ENCODE measurements around the gene PACS1. TPM values are rescaled to one million over a fixed set of nuclear protein-coding genes. Genes with fewer than 3 reads are reported as not detected.

The PACS1 gene
- total RNA-seq, 2 experiments from 2014 or later, result 179 to 183 TPM

- DNase-seq, result no peak
- Mint-ChIP-seq H3K4me3 (peak overlapping the region; percentile 87), H3K27ac (no peak overlapping the region), H3K36me3 (ENCODE audit: low read depth) (no peaks in the 10 kb centered on the region), H3K27me3 (peaks cover 23% of the 10 kb centered on the region), H3K4me1 (ENCODE audit: low read depth) (peaks cover 32% of the 10 kb centered on the region), H3K9me3 (no peaks in the 10 kb centered on the region)
- Histone ChIP-seq H3K27me3 (ENCODE audit: control insufficient read depth in 1 of 2, insufficient read depth in 2 of 2, low read length in 2 of 2) (peaks cover 18 to 23% of the 10 kb centered on the region in 2 experiments), H3K4me3 (ENCODE audit: low read length) (no peak overlapping the region), H3K4me1 (ENCODE audit: insufficient read depth, low read length) (peaks cover 46% of the 10 kb centered on the region), H3K36me3 (ENCODE audit: insufficient read depth, low read length) (no peaks in the 10 kb centered on the region), H3K9me3 (ENCODE audit: control insufficient read depth in 1 of 2, insufficient read depth in 1 of 2, low read length in 2 of 2) (peaks cover 0 to 9% of the 10 kb centered on the region in 2 experiments), H3K27ac (ENCODE audit: low read depth in 1 of 2, low read length in 2 of 2) (no peak overlapping the region)
- TF ChIP-seq CTCF (IDR thresholded peaks at IDR 0.05), result no peak
- intact Hi-C loops (cut with DNase I, micrococcal nuclease), result no loop called here
- no peak for ATAC-seq (ENCODE audit: poor library complexity)
- POLR2A ChIA-PET, result interaction anchor here (0.6 to 1.3 kb wide), 3 partner anchors 9 to 140 kb away, joined by 3 to 4 read pairs (median 4); no protein-coding TSS in a partner anchor
- CTCF ChIA-PET, result interaction anchor here (1.1 to 2.1 kb wide), 3 partner anchors 9 to 68 kb away, joined by 3 to 6 read pairs (median 6); no protein-coding TSS in a partner anchor
These were observed 221.2 kb downstream of the PACS1 start for GRCh38 chr11:66291303-66291705.

GRCh38 chr11:66291706-66292542 is 221.9 kb downstream of the PACS1 start, which contains the start of gene TMEM151A:
TMEM151A (plus strand) TSS chr11:66291894; CDS start chr11:66292014, 120 bp downstream.
- peaks cover 26% of the 10 kb centered on the region for H3K4me1 Mint-ChIP-seq (ENCODE audit: low read depth)
- H3K27ac Mint-ChIP-seq, result peak within 1 kb of the TSS; percentile 79
- DNase-seq, result peak in 6 of 14 experiments; percentile 28 to 72 (median 46)
- no peak for ATAC-seq (ENCODE audit: poor library complexity)
- CTCF ChIA-PET, result interaction anchor here (1.1 to 2.1 kb wide), 3 partner anchors 9 to 69 kb away, joined by 3 to 6 read pairs (median 6); no protein-coding TSS in a partner anchor
- H3K27ac ChIP-seq (ENCODE audit: low read depth in 1 of 2, low read length in 2 of 2), result no peak within 1 kb of the TSS
- POLR2A ChIA-PET, result interaction anchor here (0.6 to 1.3 kb wide), 3 partner anchors 9 to 139 kb away, joined by 3 to 4 read pairs (median 4); no protein-coding TSS in a partner anchor
- peaks cover 46% of the 10 kb centered on the region for H3K4me1 ChIP-seq (ENCODE audit: insufficient read depth, low read length)
- no peak for TF ChIP-seq CTCF (IDR thresholded peaks at IDR 0.05)
- H3K36me3 Mint-ChIP-seq (ENCODE audit: low read depth), result no peaks in the 10 kb centered on the region
- intact Hi-C loops (cut with DNase I, micrococcal nuclease), result no loop called here
- H3K9me3 ChIP-seq (ENCODE audit: control insufficient read depth in 1 of 2, insufficient read depth in 1 of 2, low read length in 2 of 2), result peaks cover 0 to 9% of the 10 kb centered on the region in 2 experiments
- peak within 1 kb of the TSS; percentile 87 for H3K4me3 Mint-ChIP-seq
- H3K4me3 ChIP-seq (ENCODE audit: low read length), result peak within 1 kb of the TSS; percentile 14
- no peaks in the 10 kb centered on the region for H3K9me3 Mint-ChIP-seq
- H3K27me3 Mint-ChIP-seq, result peaks cover 24% of the 10 kb centered on the region
- H3K27me3 ChIP-seq (ENCODE audit: control insufficient read depth in 1 of 2, insufficient read depth in 2 of 2, low read length in 2 of 2), result peaks cover 18 to 23% of the 10 kb centered on the region in 2 experiments
- H3K36me3 ChIP-seq (ENCODE audit: insufficient read depth, low read length), result no peaks in the 10 kb centered on the region

- H3K4me1 Mint-ChIP-seq (ENCODE audit: low read depth), result peaks cover 23% of the 10 kb centered on the region
- H3K4me3 Mint-ChIP-seq, result peak overlapping the region; percentile 49
- Histone ChIP-seq H3K4me3 (ENCODE audit: low read length) (no peak overlapping the region), H3K27me3 (ENCODE audit: control insufficient read depth in 1 of 2, insufficient read depth in 2 of 2, low read length in 2 of 2) (peaks cover 18 to 23% of the 10 kb centered on the region in 2 experiments), H3K4me1 (ENCODE audit: insufficient read depth, low read length) (peaks cover 38% of the 10 kb centered on the region), H3K9me3 (ENCODE audit: control insufficient read depth in 1 of 2, insufficient read depth in 1 of 2, low read length in 2 of 2) (peaks cover 0 to 9% of the 10 kb centered on the region in 2 experiments), H3K36me3 (ENCODE audit: insufficient read depth, low read length) (no peaks in the 10 kb centered on the region), H3K27ac (ENCODE audit: low read depth in 1 of 2, low read length in 2 of 2) (no peak overlapping the region)
- H3K36me3 Mint-ChIP-seq (ENCODE audit: low read depth), result no peaks in the 10 kb centered on the region
- ChIA-PET POLR2A (no interaction called here), CTCF (no interaction called here)
- ATAC-seq (ENCODE audit: poor library complexity), result no peak
- peaks cover 24% of the 10 kb centered on the region for H3K27me3 Mint-ChIP-seq
- intact Hi-C loops (cut with DNase I, micrococcal nuclease), result no loop called here
- no peak overlapping the region for H3K27ac Mint-ChIP-seq
- no peak for TF ChIP-seq CTCF (IDR thresholded peaks at IDR 0.05)
- peak in 1 of 14 experiments; percentile 41 for DNase-seq
- H3K9me3 Mint-ChIP-seq, result no peaks in the 10 kb centered on the region
These were observed 222.7 kb downstream of the PACS1 start for GRCh38 chr11:66292543-66293332.

Measured in CD4-positive, alpha-beta T cell (primary cell).